Measurements from ENCODE around the gene SOWAHA. TPM values are rescaled to one million over a fixed set of nuclear protein-coding genes. Genes with fewer than 3 reads are reported as not detected.

Gene SOWAHA
- total RNA-seq, 1 experiment from 2014 or later: 0.20 TPM

- Histone ChIP-seq H3K9me3 (ENCODE audit: control insufficient read depth, low read depth, low read length) (no peaks in the 10 kb centered on the region), H2BK15ac (ENCODE audit: low read depth, low read length) (no peak overlapping the region), H3T11ph (ENCODE audit: low read length) (no peak overlapping the region), H3K27ac (ENCODE audit: insufficient read length, low read depth, low read length) (no peak overlapping the region), H3K79me2 (ENCODE audit: insufficient read depth, low read length) (no peaks in the 10 kb centered on the region), H2BK12ac (ENCODE audit: insufficient read length, low read depth, low read length) (no peak overlapping the region), H3K23me2 (ENCODE audit: insufficient read length, low read depth, low read length, poor library complexity, severe bottlenecking) (no peaks in the 10 kb centered on the region), H2AFZ (ENCODE audit: low read length) (no peak overlapping the region), H3K79me1 (ENCODE audit: insufficient read depth, low read depth, low read length, poor library complexity, severe bottlenecking) (no peaks in the 10 kb centered on the region), H2AK5ac (ENCODE audit: insufficient read length, low read length) (no peak overlapping the region), H3K18ac (ENCODE audit: insufficient read length, low read depth, low read length) (no peak overlapping the region), H2BK5ac (ENCODE audit: insufficient read length, low read length) (no peak overlapping the region), H3K23ac (ENCODE audit: insufficient read length, low read depth, low read length) (no peak overlapping the region), H3K27me3 (ENCODE audit: insufficient read depth, low read length) (peaks cover 20% of the 10 kb centered on the region), H3K4me2 (ENCODE audit: insufficient read depth, insufficient read length, low read length) (no peak overlapping the region), H2BK120ac (ENCODE audit: low read depth, low read length, poor library complexity, severe bottlenecking) (no peak overlapping the region), H3K9ac (ENCODE audit: extremely low read depth, insufficient read length, low read length) (no peak overlapping the region), H2BK20ac (ENCODE audit: low read depth, low read length, poor library complexity, severe bottlenecking) (no peak overlapping the region), H3K4me1 (ENCODE audit: insufficient read depth, low read length) (no peaks in the 10 kb centered on the region), H4K91ac (ENCODE audit: insufficient read length, low read depth, low read length) (no peak overlapping the region), H4K5ac (ENCODE audit: insufficient read length, low read depth, low read length) (no peak overlapping the region), H4K8ac (replicated peaks; ENCODE audit: insufficient read length, low read depth, low read length) (no peak overlapping the region), H3K14ac (ENCODE audit: insufficient read depth, low read length) (no peak overlapping the region), H4K20me1 (ENCODE audit: control insufficient read depth, insufficient read depth, insufficient read length) (no peaks in the 10 kb centered on the region), H3K56ac (ENCODE audit: insufficient read length, low read depth, low read length) (no peak overlapping the region), H3K4ac (ENCODE audit: low read depth, low read length) (no peak overlapping the region)
- TF ChIP-seq CTCF (conservative IDR thresholded peaks at IDR 0.05): no peak
- Mint-ChIP-seq H3K27ac (no peak overlapping the region), H3K9me3 (no peaks in the 10 kb centered on the region; a peak in 1 of 5 replicates), H3K4me3 (no peak overlapping the region), H3K4me1 (peaks cover 13 to 26% of the 10 kb centered on the region in 2 experiments), H3K27me3 (ENCODE audit: low read depth) (peaks cover 61% of the 10 kb centered on the region), H3K36me3 (ENCODE audit: insufficient read depth in 1 of 3, low read depth in 3 of 3) (no peaks in the 10 kb centered on the region; a peak in 1 of 7 replicates)
- no CpG with 5 or more reads among the region's 3 CpGs for WGBS (ENCODE audit: extremely low coverage, insufficient read length, low lambda C conversion rate)
- DNase-seq: no peak
These were observed 4.2 kb upstream of the SOWAHA start for GRCh38 chr5:132808866-132809265.
